ENCODE measurements around the gene NMRK2. TPM values are rescaled to one million over a fixed set of nuclear protein-coding genes. Genes with fewer than 3 reads are reported as not detected.
A peak's percentile ranks its signal among the peaks of the same experiment; 100 is the strongest.

NMRK2 gene
- polyA plus RNA-seq, 1 of the 3 experiments (the other 2 are of a cell fraction) = not detected

DNA sequence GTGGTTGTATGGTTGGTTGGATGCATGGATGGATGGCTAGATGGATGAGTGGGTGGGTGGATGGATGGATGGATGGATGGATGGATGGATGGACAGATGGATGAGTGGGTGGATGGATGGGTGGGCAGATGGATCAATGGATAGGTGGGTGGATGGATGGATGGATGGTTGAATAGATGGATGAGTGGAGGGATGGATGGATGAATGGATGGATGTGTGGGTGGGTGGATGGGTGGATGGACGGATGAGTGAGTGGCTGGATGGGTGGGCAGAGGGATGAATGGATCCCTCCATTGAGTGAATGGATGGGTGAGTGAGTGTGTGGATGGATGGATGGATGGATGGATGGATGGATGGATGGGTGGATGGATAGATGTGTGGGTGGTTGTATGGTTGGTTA, 9.0 kb upstream of the NMRK2 start (continued):
- TF ChIP-seq MXI1 (IDR thresholded peaks at IDR 0.05; ENCODE audit: low read depth, low read length) (no peak), FOSL2 (IDR thresholded peaks at IDR 0.05; ENCODE audit: borderline replicate concordance, low read depth) (no peak), GATA2 (CRISPR knock-in tag; IDR thresholded peaks at IDR 0.05) (no peak), EZH2phosphoT487 (IDR thresholded peaks at IDR 0.05; ENCODE audit: borderline replicate concordance, low read depth) (no peak), TAF1 (IDR thresholded peaks at IDR 0.05; ENCODE audit: borderline replicate concordance, low read depth, low read length) (no peak), RAD21 (IDR thresholded peaks at IDR 0.05; ENCODE audit: low read length) (no peak), GABPA (IDR thresholded peaks at IDR 0.05; ENCODE audit: low read depth) (no peak), POLR2AphosphoS5 (IDR thresholded peaks at IDR 0.05; ENCODE audit: low read depth, low read length) (no peak), JUND (IDR thresholded peaks at IDR 0.05) (no peak)

DNA sequence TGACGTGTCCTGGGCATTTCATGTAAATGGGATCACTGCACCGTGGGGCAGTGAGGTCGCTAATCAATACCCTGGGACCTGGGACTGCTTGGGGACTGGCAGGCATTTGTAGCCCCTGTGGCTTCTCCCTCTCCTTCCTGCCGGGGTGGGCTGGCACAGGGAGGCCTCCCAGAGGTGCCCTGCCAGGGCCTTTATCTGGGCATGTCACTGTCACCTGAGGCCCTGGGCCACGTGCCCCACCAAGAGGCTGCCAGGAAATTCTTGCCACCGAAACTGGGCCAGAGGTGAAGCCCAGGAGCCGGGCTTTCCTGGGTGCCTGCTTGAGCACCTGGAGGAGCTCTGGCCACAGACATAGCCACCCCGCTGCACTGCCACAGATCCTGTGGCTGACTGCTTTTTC, 1.8 kb upstream of the NMRK2 start:
- H4K20me1 ChIP-seq (ENCODE audit: insufficient read depth) = no peaks in the 10 kb centered on the region
- POLR2A ChIA-PET = no interaction called here
- H3K27me3 ChIP-seq (ENCODE audit: insufficient read depth) = peaks cover 22% of the 10 kb centered on the region; the same call in 1 of the 2 replicates
- TF ChIP-seq NRF1 (IDR thresholded peaks at IDR 0.05; ENCODE audit: low read depth, low read length) (no peak), YY1 (IDR thresholded peaks at IDR 0.05; ENCODE audit: low read depth) (no peak), MEF2A (IDR thresholded peaks at IDR 0.05; ENCODE audit: borderline replicate concordance, low read depth) (no peak), MXI1 (IDR thresholded peaks at IDR 0.05; ENCODE audit: low read depth, low read length) (no peak)
- H3K9me2 ChIP-seq = no peaks in the 10 kb centered on the region
- WGBS (ENCODE audit: low lambda C conversion rate) = 77% methylated on average over 6 of the region's 8 CpGs
- CTCF ChIA-PET = no interaction called here
- no peak overlapping the region for H3K27ac ChIP-seq (ENCODE audit: low read depth in 2 of 2, low read length in 1 of 2)
- no peak overlapping the region for H2AFZ ChIP-seq (ENCODE audit: low read depth)
- H3K9ac ChIP-seq = no peak overlapping the region
- no peaks in the 10 kb centered on the region for H3F3A ChIP-seq (replicated peaks; ENCODE audit: insufficient read depth)
- no peak overlapping the region for H3K4me3 ChIP-seq (ENCODE audit: low read depth in 2 of 2, low read length in 1 of 2)
- no peak overlapping the region for H3K4me2 ChIP-seq
- DNase-seq = peak; percentile 18
- H3K4me1 ChIP-seq (ENCODE audit: control insufficient read depth in 1 of 2, insufficient read depth in 2 of 2, low read depth in 1 of 2, low read length in 1 of 2) = no peaks in the 10 kb centered on the region
- no peaks in the 10 kb centered on the region for H3K36me3 ChIP-seq (replicated peaks in 1 of 2; ENCODE audit: control insufficient read depth in 1 of 2, insufficient read depth in 2 of 2, low read length in 1 of 2)
- no peaks in the 10 kb centered on the region for H3K79me2 ChIP-seq (ENCODE audit: insufficient read depth)
- H3K9me3 ChIP-seq = no peaks in the 10 kb centered on the region

DNA sequence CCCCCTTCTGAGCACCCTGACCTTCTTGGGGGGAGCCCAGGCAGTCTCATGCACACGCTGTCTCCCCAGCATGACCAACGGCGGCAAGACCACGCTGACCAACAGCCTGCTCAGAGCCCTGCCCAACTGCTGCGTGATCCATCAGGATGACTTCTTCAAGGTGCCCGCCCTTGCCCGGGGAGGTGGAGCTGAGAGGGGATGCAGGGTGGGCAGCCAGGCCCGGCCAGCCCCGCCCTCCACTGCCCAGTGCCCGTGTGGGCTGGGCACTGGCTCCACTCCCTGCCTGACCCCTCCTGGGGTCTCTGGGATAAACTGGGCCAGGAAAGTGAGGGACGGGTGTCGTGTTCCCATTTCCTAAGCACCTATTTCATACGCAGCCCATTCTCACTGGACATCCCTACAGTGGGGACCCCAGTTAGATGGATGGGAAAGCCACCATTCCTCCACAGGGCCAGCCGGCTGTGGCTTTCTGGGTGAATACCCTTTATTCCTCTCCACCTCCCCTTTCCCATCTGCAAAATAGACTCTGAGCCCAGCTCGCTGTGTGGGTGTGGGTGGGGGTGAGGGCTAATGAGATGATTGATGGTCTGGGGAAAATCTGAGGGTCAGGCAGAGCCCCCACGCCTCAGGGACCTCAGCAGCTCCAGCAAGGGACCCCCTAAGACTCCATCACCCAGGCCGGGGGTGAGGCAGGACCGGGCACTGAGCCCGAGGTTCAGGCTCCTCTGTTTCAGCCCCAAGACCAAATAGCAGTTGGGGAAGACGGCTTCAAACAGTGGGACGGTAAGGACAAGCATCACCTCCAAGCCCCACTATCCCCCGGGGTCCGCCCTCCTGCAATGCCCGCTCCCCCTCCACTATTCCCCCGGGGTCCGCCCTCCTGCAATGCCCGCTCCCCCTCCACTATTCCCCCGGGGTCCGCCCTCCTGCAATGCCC, 3.9 kb downstream of the NMRK2 start:
- no peaks in the 10 kb centered on the region for H3K36me3 ChIP-seq (replicated peaks in 1 of 2; ENCODE audit: control insufficient read depth in 1 of 2, insufficient read depth in 2 of 2, low read length in 1 of 2)
- TF ChIP-seq, protein P1, sequence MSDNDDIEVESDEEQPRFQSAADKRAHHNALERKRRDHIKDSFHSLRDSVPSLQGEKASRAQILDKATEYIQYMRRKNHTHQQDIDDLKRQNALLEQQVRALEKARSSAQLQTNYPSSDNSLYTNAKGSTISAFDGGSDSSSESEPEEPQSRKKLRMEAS (IDR thresholded peaks at IDR 0.05; ENCODE audit: low read depth) = no peak
- no peak for TF ChIP-seq RXRA (IDR thresholded peaks at IDR 0.05; ENCODE audit: borderline replicate concordance, low read depth)
- TF ChIP-seq SMC3 (IDR thresholded peaks at IDR 0.05; ENCODE audit: low read depth, low read length) = no peak
- TF ChIP-seq JUND (IDR thresholded peaks at IDR 0.05) = no peak
- TF ChIP-seq, protein P2, sequence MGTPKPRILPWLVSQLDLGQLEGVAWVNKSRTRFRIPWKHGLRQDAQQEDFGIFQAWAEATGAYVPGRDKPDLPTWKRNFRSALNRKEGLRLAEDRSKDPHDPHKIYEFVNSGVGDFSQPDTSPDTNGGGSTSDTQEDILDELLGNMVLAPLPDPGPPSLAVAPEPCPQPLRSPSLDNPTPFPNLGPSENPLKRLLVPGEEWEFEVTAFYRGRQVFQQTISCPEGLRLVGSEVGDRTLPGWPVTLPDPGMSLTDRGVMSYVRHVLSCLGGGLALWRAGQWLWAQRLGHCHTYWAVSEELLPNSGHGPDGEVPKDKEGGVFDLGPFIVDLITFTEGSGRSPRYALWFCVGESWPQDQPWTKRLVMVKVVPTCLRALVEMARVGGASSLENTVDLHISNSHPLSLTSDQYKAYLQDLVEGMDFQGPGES (IDR thresholded peaks at IDR 0.05; ENCODE audit: low read depth, low read length) = no peak
- TF ChIP-seq, protein P3, sequence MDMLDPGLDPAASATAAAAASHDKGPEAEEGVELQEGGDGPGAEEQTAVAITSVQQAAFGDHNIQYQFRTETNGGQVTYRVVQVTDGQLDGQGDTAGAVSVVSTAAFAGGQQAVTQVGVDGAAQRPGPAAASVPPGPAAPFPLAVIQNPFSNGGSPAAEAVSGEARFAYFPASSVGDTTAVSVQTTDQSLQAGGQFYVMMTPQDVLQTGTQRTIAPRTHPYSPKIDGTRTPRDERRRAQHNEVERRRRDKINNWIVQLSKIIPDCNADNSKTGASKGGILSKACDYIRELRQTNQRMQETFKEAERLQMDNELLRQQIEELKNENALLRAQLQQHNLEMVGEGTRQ (IDR thresholded peaks at IDR 0.05; ENCODE audit: borderline replicate concordance, low read depth, low read length) = no peak
- no peak for TF ChIP-seq GABPA (IDR thresholded peaks at IDR 0.05; ENCODE audit: low read depth)
- TF ChIP-seq TCF12 (IDR thresholded peaks at IDR 0.05) = no peak
- TF ChIP-seq RAD21 (IDR thresholded peaks at IDR 0.05; ENCODE audit: low read length) = no peak
- no peak for TF ChIP-seq TEAD4 (IDR thresholded peaks at IDR 0.05; ENCODE audit: borderline replicate concordance, insufficient read depth)
- no peak for TF ChIP-seq TAF1 (IDR thresholded peaks at IDR 0.05; ENCODE audit: borderline replicate concordance, low read depth, low read length)
- no peak for TF ChIP-seq YY1 (IDR thresholded peaks at IDR 0.05; ENCODE audit: low read depth)
- no peak for TF ChIP-seq FOXJ3 (CRISPR knock-in tag; IDR thresholded peaks at IDR 0.05)
- TF ChIP-seq NRF1 (IDR thresholded peaks at IDR 0.05; ENCODE audit: low read depth, low read length) = no peak
- no peak for TF ChIP-seq ELF1 (IDR thresholded peaks at IDR 0.05)
- H3F3A ChIP-seq (replicated peaks; ENCODE audit: insufficient read depth) = no peaks in the 10 kb centered on the region
- H3K4me2 ChIP-seq = no peak overlapping the region
- H3K9me3 ChIP-seq = no peaks in the 10 kb centered on the region
- peaks cover 22% of the 10 kb centered on the region for H3K27me3 ChIP-seq (ENCODE audit: insufficient read depth)
- no peaks in the 10 kb centered on the region for H3K79me2 ChIP-seq (ENCODE audit: insufficient read depth)
- H3K9ac ChIP-seq = no peak overlapping the region
- 23% methylated on average over 15 of the region's 29 CpGs for WGBS (ENCODE audit: low lambda C conversion rate)
- no peaks in the 10 kb centered on the region for H3K4me1 ChIP-seq (ENCODE audit: control insufficient read depth in 1 of 2, insufficient read depth in 2 of 2, low read depth in 1 of 2, low read length in 1 of 2)
- ChIA-PET CTCF (no interaction called here), POLR2A (no interaction called here)
- H3K9me2 ChIP-seq = no peaks in the 10 kb centered on the region
- DNase-seq = peak; percentile 51
- no peak overlapping the region for H3K4me3 ChIP-seq (ENCODE audit: low read depth in 2 of 2, low read length in 1 of 2)
- no peak overlapping the region for H2AFZ ChIP-seq (ENCODE audit: low read depth)
- no peaks in the 10 kb centered on the region for H4K20me1 ChIP-seq (ENCODE audit: insufficient read depth)
- H3K27ac ChIP-seq (ENCODE audit: low read depth in 2 of 2, low read length in 1 of 2) = no peak overlapping the region

All from SK-N-SH (cell line).